Left kidney (tissue), 2 donors: Measurements from ENCODE around the gene MC2R. TPM values are rescaled to one million over a fixed set of nuclear protein-coding genes. Genes with fewer than 3 reads are reported as not detected.
"Not testable (repeated sequence)": the region's sequence is repeated elsewhere in the genome, so short reads cannot be mapped to it uniquely, and the experiment has no call there.

Experiments
- DNase-seq: peaks from one replicate; pipeline ENCODE4 v3.0.0-alpha.2; 2013
- polyA plus RNA-seq: library from polyadenylated mRNA; unstranded; fragments of 120-200 nt; gene quantifications from one replicate; pipeline ENCODE4 v1.2.1, GENCODE V29; 2013; ENCODE audit not compliant: insufficient read length

The MC2R gene
- polyA plus RNA-seq, 1 donor: not detected

DNA sequence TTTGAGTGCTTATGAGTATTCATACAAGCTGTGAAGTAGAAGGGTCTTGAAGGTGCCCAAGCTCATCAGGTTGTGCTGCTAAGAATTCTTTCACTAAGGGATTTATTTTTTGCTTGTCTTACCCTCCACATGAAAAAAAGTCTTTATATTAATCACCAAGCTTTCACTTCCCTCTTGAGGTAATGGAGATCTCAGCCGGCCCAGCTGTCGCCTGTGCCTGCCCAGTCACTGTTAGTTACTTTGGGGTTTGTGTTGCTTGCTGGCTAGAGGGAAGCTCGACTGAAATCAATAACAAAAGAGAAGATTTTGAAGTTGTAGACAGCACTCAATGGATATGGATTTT, 21.9 kb downstream of the MC2R start:
- DNase-seq: no peak

DNA sequence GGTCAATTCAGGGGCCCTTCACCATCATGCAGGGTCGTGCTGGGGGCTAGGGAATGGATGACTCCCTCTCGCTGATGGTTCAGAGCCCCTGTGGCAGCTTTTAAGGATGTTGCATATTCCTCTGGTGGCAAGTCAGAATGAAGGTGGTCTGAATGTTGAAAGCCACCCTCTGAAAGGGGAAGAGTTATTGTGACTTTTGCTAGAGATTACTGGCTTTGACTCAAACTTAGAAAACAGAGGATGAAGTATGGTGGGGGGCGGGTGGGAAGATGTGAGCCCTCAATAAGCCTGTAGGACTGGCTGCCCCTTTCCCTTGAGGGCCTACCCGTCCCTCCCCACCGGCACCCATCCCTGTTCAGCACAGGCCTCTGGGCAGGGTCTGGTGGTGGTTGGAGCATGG, 23.2 kb downstream of the MC2R start:
- no peak for DNase-seq

DNA sequence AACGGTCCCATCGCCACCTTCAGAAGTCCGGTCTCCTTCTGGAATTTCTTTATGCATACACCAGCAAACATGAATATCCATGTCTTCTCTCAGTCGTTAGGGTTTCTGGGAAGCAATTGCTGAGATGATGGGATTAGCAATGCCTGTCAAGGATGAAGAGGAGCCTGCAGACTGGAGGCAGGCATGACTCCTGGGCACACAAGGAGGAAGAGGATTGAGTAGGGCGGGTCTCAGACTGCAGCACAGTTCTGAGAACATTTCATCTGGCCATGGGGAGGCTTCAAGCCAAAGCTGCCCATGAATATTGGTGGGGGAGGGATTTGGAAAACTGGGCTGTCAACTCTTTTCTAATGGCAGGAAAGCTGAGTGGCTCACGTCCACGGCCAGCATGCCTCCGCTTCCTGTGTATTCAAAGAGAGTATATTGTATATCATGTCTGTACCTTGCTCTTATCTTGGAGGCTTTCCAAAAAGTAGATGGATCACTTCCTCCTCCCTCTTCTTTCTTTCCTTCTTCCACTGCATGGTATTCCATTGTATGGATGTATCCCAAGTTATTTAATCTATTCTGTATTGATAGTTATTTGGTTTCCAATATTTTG, 24.5 kb downstream of the MC2R start:
- no peak for DNase-seq

DNA sequence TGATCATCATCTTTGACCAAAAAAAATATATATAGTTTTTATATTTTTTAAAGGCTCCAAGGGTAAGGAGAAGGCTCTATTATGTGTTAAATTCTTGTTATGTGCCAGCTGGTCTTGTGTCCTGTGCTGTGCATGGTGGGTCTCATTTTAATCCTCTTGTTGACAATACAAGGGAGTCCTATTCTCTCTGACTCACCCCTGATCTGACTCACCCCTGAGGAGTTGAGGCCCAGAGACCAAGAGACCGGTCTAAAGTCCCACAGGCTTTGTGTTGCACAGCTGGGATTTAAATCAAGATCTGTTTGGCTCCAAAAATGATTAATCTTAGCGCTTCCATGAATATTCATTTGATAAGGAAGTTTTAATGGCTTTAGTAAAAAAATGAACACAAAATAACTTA, 25.7 kb downstream of the MC2R start:
- no peak for DNase-seq

DNA sequence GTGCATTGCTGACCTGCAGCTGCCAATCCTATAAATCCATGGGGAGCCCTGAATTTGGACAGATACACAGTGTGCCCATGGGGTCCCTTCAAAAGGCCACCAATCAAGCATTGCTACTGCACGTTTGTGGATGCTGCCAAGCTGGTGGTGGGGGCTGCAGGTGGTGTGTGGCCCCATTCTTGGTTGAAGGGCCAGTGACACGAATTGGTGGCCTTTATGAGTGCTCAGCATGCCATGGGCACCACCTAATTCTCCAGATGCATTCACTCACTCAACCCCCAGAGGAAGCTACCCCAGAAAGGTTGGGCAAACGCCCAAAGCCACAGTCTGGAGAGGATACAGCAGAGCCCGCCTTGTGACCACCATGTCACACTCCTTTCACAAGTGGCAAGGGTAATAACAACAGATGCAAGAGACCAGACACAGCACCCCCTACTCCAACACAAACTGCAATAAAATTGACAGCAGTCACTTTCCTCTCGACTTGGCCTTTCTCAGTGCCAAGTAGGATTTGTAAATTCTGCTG, 27.1 kb downstream of the MC2R start:
- no peak for DNase-seq

DNA sequence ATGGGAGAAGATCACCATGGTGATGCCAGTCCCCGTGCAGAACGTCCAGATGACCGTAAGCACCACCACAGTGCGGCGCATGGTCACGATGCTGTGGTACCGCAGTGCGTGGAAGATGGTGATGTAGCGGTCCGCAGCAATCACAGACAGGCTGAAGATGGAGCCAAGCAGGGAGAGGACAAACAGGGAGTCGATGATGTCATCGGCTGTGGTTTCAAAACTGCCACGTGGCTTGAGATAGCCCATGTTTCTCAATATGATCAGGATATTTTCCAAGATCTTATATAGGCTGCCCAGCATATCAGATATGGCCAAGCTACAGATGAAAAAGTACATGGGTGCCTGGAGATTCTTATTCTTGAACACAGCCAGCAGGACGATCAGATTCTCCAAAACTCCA, 30.3 kb downstream of the MC2R start:
- DNase-seq: no peak

DNA sequence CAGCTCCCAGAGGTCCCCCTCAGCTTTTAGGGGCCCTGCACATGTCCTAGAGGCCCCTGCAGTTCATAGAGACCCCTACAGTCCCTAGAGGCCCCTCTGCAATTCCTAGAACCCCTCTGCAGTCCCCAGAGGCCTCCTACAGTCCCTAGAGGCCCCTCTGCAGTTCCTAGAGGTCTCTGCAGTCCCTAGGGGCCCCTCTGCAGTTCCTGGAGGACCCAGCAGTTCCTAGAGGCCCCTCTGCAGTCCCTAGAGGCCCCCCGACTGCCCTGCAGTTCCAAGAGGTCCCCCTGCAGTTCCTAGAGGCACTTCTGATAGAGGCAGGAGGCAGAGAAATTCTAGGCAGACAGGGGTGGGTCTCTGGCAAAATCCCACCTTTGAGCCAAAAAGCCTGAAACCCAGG, 35.4 kb downstream of the MC2R start:
- no peak for DNase-seq

DNA sequence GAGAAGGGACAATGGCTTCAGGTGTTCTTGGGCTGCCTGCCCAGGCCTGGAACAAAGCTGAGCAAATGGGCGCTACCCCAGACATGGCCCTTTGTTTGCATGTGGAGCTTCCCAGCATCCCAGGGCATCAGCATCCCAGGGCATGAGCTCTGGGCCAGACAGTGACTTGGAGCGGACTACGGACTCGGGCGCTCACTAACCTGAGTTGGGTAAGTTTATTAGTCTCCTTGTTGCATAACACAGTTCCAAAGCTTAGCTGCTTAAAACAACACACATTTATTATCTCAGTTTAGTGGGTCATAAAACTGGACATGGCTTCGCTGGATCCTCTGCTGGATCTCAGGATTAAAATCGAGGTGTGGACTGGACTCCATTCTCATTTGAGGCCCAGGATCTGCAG, 35.8 kb downstream of the MC2R start:
- no peak for DNase-seq

DNA sequence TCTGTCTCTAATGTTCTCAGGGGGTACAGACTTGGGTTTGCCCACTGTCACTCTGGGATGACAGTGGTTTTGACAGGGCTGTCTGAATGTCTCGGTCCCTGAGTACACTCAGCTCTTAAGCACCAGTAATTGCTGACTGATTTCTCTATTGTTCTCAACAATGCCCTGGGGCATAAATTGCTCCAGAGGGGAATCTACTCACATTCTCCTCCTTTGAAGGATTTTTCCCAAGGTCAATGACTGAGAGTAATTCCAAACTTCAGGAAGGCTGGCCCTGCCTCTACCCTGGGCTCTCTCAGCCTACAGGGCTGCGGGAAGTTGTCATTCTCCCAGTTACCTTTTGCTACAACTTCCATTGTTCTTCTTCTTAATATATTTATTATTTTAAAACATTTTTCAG, 36.5 kb downstream of the MC2R start:
- DNase-seq: no peak

DNA sequence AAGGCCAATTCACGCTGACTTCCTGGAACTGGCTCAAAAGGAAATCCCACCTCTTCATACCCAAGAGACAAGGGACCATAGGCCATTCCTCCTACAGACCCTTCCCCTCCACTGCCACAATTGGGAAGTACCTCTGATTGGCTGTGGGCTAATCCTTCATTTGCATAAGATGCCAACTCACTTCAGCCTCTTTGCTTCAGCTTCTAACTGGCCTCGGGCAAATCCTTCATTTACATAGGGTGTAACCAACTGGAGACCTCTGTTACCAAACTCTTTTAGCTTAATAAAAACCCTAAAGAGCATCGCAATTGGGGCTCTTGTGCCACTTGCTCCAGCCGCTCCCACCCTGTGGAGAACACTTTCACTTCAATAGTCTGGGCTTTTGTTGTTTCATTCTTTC, 38.2 kb downstream of the MC2R start:
- DNase-seq: no peak

DNA sequence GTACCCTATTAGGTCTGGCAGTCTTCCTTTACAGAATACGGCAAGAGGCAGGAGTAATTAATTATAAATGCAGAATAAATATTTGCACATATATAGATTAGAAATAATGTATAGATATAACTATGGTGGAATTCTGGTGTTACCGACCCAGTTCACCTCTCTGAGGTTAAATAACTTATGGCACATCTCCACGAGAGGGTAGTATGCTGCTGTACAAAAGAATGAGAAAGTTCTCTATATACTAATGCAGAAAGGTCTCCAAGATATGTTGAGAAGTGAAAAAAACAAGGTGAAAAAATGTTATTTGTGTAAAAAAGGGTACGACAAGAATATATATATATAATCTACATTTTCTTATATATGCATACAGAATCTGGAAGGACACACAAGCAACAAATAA, 40.8 kb downstream of the MC2R start:
- no peak for DNase-seq

DNA sequence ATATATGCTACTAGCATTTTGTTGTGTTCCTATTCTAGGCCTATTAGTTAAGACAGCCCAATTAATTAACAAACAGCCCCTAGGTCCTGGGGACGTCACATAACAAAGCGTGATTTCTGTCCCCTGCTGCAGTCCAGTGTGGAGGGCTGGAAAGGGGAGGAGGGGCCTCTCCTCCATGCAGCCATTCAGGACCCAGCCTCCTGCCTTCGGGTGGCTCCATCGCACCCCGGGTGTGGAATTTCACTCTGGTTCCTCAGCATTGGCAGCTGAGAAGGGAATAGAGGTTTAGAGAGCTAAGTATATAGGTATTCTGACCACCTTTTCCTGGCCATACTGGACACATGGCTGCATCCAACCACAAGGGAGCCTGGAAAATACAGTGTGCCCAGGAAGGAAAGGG, 42.4 kb downstream of the MC2R start:
- DNase-seq: no peak

DNA sequence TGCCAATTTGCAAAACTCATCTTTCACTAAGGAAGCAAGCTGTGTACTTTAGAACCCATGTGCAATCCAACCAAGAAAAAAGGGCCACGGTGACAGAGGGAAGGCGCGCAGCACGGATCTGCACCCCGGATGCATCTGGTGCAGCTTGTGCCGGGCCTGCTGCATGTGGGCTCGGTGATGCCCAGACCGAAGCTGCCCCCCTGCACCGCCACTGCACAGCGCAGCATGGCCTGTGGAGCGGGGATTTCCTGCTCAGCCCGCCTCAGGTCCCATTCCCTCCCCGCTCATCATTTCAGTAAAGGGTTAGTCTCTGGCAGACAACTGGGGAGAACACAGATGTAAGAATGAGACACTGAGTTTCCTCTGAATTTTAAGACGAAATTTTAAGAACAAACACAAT, 43.0 kb downstream of the MC2R start:
- DNase-seq: no peak

DNA sequence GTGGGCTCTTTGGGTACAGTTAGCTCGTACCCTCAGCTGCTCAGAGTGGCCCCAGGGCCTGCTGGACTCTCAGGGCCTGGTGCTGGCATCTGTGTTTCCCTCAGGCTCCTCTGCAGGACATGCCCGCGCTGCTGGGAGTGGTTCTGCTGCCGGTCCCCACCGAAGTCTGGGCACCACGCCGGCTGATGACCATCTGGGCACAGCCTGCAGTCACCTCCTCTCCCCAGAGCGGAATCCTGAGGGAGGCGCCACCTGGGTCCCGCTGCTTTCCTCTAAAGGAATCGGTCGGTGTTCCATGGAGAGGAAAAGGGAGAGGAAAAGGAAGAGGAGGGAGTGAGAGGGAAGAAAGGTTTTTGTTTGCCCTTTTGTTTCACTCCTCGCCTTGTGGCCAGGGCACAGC, 43.6 kb downstream of the MC2R start:
- DNase-seq: no peak

DNA sequence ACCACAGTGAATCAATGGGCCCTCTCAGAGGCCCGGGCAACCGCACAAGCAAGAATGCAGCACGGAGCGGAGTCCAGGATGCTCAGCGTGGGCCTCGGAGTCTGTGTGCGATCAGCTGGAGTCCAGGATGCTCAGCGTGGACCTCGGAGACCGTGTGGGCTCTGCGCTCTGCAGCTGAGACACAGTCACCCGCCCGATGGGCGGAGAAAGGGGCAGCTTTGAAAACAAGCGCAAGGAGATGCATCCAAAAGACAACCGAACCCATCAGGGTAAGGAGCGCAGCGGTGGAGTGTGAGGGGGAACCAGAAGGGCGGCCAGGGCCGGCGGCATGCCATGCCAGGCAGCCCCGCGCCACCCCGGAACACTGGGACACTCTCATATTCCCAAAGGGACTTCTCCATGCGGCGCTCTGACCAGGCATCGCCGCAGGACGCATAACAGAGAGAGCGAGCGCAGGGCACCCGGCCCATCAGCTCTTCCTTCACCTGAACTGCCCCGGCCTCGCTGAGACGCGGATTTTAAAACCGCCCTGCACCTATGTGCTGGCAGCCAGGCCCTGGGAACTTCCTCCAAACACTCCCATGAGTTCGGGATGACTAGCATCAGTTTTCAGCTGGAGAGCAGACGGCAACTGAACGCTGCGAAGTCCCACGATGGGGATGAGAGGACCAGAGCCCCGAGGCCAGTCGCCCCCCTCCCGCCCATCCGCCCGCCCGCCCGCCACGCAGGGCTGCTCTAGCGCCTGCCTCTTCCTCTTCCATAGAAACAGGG, 46.6 kb downstream of the MC2R start:
- no peak for DNase-seq

DNA sequence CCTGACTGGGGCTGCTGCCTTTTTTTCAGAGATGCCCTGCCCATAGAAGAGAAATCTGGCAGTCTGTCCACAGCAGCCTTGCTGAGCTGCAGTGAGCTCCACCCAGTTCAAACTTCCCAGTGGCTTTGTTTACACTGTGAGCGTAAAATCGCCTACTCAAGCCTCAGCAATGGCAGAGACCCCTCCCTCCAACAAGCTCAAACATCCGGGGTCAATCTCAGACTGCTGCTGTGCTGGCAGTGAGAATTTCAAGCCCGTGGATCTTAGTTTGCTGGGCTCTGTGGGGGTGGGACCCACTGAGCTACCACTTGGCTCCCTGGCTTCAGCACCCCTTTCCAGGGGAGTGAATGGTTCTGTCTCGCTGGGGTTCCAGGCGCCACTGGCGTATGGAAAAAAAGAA, 52.4 kb downstream of the MC2R start:
- not testable (repeated sequence) for DNase-seq

DNA sequence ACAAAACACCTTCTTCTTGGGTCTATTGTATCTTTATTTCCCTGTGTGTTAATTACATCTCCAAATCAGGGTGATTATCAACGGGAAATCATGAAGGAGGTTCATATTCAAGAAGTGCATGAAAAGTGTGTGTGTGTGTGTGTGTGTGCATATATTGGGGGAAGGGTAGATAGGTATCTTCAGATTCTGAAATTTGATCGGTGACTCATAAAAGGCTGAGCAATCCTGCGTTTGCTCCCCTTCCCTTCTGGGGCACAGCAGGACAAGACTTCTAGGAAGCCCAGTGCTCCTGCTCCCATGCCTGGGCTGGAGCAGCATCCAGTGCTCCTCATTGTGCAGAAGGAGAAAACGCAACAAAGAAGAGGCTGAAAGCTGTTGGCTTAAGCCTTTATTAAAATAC, 65.5 kb downstream of the MC2R start:
- no peak for DNase-seq

DNA sequence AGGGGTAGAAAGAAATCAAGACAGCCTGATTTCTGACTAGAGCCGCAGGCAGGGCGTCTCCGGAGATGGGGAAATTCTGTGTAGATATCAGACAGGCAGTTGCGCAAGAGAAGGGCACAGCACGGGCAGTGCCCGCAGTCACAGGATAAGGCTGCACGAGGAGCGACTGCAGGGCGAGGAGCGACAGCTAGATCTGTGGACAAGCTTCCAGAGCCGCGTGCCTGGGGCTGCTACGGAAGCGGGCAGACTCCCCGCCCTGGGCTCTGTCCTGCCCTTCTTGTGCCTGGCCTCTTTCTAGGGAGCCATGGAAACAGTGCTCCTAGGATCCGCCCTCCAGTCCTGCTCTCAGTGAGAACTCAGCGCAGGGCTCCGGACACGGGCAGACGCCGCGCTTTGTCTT, 78.8 kb downstream of the MC2R start:
- no peak for DNase-seq

DNA sequence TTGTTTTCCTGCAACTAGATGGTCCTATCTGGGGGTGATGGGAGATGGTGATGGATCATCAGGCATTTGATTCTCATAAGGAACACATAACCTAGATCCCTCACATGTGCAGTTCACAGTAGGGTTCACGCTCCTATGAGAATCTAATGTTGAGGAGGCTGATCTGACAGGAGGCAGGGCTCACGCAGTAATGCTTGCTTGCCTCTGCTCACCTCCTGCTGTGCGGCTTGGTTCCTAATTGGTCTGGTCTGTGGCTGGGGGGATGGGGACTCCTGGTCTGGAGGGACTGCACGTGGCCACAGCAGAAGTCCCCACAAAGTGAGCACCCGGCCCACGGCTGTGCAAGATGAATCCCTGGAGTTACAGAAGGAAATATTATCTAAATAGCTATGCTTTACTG, 80.1 kb downstream of the MC2R start:
- no peak for DNase-seq

DNA sequence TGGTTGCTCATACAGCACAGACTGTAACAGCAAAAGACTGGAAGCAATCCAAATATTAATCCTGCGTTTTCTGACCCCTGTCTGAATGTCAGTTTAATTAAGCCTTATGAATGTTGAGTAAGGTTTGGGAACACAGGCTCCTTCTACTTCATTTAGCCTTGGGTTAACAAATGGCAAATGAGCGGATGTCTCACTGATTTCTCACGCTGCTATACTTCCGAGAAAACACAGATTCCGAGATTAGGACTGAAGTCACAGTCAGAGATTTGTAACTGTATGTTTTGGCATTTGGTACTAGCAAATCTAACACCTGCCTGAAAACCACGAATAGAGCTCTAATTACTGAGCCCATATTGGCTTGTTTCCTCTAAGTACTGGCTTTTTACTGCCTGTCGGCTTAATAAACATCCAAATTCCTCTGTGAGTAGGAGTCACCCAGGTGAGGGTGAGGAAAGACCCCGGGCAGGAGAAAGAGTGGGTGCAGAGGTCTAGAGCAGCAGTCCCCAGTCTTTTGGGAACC, 80.8 kb downstream of the MC2R start:
- no peak for DNase-seq
